Head of caudate nucleus (tissue), 42 donors: ENCODE measurements around the gene LRRC49.
"Not testable (repeated sequence)": the region's sequence is repeated elsewhere in the genome, so short reads cannot be mapped to it uniquely, and the experiment has no call there.

Experiments
- DNase-seq, 42 donors: peaks; one replicate each; pipeline versions ENCODE4 v3.0.0 to v3.0.0-alpha.2; 2020 to 2021; ENCODE audit warnings: mixed read lengths in 7 of 42
- intact Hi-C: fragments of 100-400 bp; cut with DNase I; formaldehyde crosslinking; loops from one replicate; pipeline ENCODE4 v1.15.0; 2022

LRRC49 gene

GRCh38 chr15:70859998-70860397, 32.6 kb upstream of the LRRC49 start:
- peak in 1 of 42 donors; percentile 18 for DNase-seq
- intact Hi-C loops: no loop called here

- intact Hi-C loops: no loop called here
- peak in 36 of 42 donors; percentile 42 to 91 (median 71) for DNase-seq
These were observed 29.0 kb upstream of the LRRC49 start for GRCh38 chr15:70863450-70864218.

GRCh38 chr15:70866982-70867641, 25.5 kb upstream of the LRRC49 start:
- intact Hi-C loops: no loop called here
- no peak for DNase-seq

- peak in 21 of 42 donors; percentile 30 to 84 (median 58) for DNase-seq
- intact Hi-C loops: no loop called here
These were observed 24.6 kb upstream of the LRRC49 start for GRCh38 chr15:70867911-70868467.

GRCh38 chr15:70869346-70869745, 23.3 kb upstream of the LRRC49 start:
- DNase-seq: peak in 4 of 42 donors; percentile 27 to 47 (median 37)
- intact Hi-C loops: no loop called here

- intact Hi-C loops: no loop called here
These were observed 22.6 kb upstream of the LRRC49 start for GRCh38 chr15:70870051-70870450.

GRCh38 chr15:70871490-70871889, 21.1 kb upstream of the LRRC49 start:
- intact Hi-C loops, DNase-seq: not testable (repeated sequence)

More at GRCh38 chr15:70870051-70870450, 22.6 kb upstream of the LRRC49 start:
- DNase-seq: peak in 9 of 42 donors; percentile 24 to 73 (median 43)

GRCh38 chr15:70873232-70874054, 19.2 kb upstream of the LRRC49 start:
- no peak for DNase-seq
- intact Hi-C loops: no loop called here

- intact Hi-C loops: loop anchor here (5.0 kb wide), 1 partner anchor 48 kb away; no protein-coding TSS in a partner anchor
- peak in 18 of 42 donors; percentile 27 to 80 (median 56) for DNase-seq
These were observed 17.4 kb upstream of the LRRC49 start for GRCh38 chr15:70875001-70875782.

- DNase-seq: no peak
- intact Hi-C loops: loop anchor here (5.0 kb wide), 1 partner anchor 49 kb away; no protein-coding TSS in a partner anchor
These were observed 16.6 kb upstream of the LRRC49 start for GRCh38 chr15:70876011-70876410.

GRCh38 chr15:70876683-70877082, 15.9 kb upstream of the LRRC49 start:
- DNase-seq: no peak
- intact Hi-C loops: loop anchor here (5.0 kb wide), 1 partner anchor 49 kb away; no protein-coding TSS in a partner anchor

GRCh38 chr15:70879401-70879800, 13.2 kb upstream of the LRRC49 start:
- intact Hi-C loops: loop anchor here (5.0 kb wide), 1 partner anchor 52 kb away; no protein-coding TSS in a partner anchor
- DNase-seq: no peak

- intact Hi-C loops: no loop called here
These were observed 11.8 kb upstream of the LRRC49 start for GRCh38 chr15:70880781-70881180.

GRCh38 chr15:70882361-70882760, 10.3 kb upstream of the LRRC49 start:
- intact Hi-C loops: no loop called here
- no peak for DNase-seq

More at GRCh38 chr15:70880781-70881180, 11.8 kb upstream of the LRRC49 start:
- DNase-seq: no peak

GRCh38 chr15:70892912-70893560, 410 bp downstream of the LRRC49 start:
- peak in 22 of 42 donors; percentile 27 to 75 (median 48) for DNase-seq
- intact Hi-C loops: no loop called here

GRCh38 chr15:70902107-70902506, 9.5 kb downstream of the LRRC49 start:
- no peak for DNase-seq
- intact Hi-C loops: no loop called here

- intact Hi-C loops: no loop called here
These were observed 14.2 kb downstream of the LRRC49 start for GRCh38 chr15:70906842-70907241.

More at GRCh38 chr15:70906842-70907241, 14.2 kb downstream of the LRRC49 start:
- DNase-seq: no peak
